Fibroblast of pulmonary artery (primary cell): ENCODE data around the gene TRIP4.
A peak's percentile ranks its signal among the peaks of the same experiment; 100 is the strongest.
"Not testable (repeated sequence)": the region's sequence is repeated elsewhere in the genome, so short reads cannot be mapped to it uniquely, and the experiment has no call there.

ENCODE experiments used
- DNase-seq: peaks from one replicate; pipeline ENCODE4 v3.0.0-alpha.2; 2010; ENCODE audit warnings: low read depth
- H3K4me3 ChIP-seq: replicated peaks from 2 replicates; pipeline ENCODE4 v1.5.1; 2011; ENCODE audit warnings: low read depth, mild to moderate bottlenecking, control low read depth, low read length, moderate library complexity
- CTCF ChIP-seq: IDR thresholded peaks from 2 replicates; pipeline ENCODE4 v1.5.1; 2011; ENCODE audit warnings: mild to moderate bottlenecking, control low read depth, low read length, inconsistent platforms; ENCODE audit errors: missing control alignments

Gene TRIP4

DNA sequence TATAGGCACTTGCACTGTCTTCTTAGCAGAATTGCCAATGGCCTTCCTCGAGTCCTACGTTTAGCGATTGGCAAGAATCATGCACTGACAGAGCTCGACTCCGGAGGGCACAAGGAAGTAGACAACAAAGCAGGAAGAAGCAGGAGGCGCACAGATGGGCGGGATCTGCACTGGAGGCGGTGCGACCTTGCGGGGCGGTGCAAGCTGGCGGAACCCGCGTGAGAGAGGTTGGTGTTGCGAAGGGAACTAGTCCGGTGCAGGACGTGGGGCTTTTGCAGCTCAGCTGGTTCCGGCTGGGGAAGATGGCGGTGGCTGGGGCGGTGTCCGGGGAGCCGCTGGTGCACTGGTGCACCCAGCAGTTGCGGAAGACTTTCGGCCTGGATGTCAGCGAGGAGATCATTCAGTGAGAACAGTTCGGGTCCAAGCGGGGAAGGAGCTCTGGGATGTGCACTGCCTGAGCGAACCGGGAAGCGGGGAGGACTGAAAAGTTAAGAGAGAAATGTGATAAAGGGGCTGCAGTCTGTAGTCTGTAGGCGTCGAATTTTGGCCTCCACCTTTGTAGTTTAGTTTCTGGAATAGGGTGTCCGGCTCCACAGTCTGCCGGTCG lies at the start of gene TRIP4:
Gene TRIP4, plus strand, starts transcription at position 275 of the 607 bp plus-strand sequence. Its CDS starts 28 bp downstream, at position 303.
- H3K4me3 ChIP-seq: peak within 1 kb of the TSS; percentile 99
- peak; percentile 98 for DNase-seq
- TF ChIP-seq CTCF: no peak

- TF ChIP-seq CTCF: no peak
- H3K4me3 ChIP-seq: no peak overlapping the region
- DNase-seq: no peak
Measured at GRCh38 chr15:64340355-64340754, 47.3 kb upstream of the TRIP4 start.

DNA sequence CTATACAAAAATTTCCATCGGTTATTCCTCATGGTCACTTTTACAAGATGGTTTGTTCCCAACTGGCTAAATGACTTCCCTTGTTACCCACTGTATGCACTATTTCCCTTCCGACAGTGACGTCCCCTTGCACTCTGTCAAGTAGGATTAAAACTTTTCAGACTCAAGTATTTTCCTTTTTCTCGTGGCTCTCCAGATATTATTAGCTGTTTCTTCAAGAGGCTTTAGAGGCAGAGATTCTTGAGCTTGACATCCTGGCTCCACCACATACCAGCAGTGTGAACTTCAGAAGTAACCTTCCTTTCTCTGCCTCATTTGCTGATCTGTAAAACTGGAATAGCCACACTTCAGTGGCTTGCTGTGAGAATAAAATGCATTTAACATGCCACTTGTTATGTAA lies 45.7 kb upstream of the TRIP4 start:
- no peak for TF ChIP-seq CTCF
- H3K4me3 ChIP-seq: no peak overlapping the region
- no peak for DNase-seq

- no peak for DNase-seq
- no peak overlapping the region for H3K4me3 ChIP-seq
- no peak for TF ChIP-seq CTCF
Measured at GRCh38 chr15:64343222-64343621, 44.4 kb upstream of the TRIP4 start.

- no peak overlapping the region for H3K4me3 ChIP-seq
- DNase-seq: peak; percentile 29
- no peak for TF ChIP-seq CTCF
Measured at GRCh38 chr15:64343841-64344240, 43.8 kb upstream of the TRIP4 start.

DNA sequence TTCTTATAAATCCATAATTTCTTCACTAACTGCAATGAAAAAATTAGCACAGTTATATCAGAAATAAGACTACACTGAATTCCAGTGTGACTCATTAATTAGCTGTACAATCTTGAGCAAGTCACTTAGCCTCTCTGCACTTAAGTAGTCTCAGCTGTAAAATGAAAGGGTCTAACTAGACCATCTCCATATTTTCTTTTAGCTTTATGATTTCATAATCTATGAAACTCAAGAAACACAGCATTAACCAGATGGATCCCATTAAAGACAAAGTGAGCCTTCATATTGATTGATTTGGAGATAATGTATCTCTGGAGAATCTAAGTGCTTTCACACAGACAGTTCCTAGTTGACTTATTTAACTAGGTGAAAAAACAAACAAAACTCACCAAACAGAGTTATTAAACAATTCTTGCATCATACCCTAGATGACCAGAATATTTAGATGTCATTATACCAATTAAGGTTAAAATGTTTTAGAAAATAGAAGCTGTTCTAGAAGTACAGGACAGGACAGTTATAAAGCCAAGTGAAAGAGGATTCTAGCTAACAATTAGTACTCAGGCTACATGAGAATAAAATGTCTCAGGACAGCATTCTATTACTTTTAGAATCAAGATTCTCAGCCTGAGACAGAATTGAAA lies 42.9 kb upstream of the TRIP4 start:
- no peak for TF ChIP-seq CTCF
- no peak for DNase-seq

DNA sequence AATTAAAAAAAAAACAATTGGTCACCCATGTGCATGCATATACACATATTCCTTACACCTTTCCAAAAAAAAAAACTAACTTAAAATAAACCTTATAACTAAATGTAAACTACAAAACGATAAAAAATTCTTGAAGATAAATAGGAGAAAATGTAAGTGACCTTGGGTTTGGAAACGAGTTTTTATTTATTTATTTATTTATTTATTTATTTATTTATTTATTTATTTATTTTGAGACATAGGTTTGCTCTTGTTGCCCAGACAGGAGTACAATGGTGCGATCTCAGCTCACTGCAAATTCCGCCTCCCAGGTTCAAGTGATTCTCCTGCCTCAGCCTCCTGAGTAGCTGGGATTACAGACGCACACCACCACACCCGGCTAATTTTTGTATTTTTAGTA lies 41.4 kb upstream of the TRIP4 start:
- H3K4me3 ChIP-seq, DNase-seq: not testable (repeated sequence)

More for the DNA sequence above, 42.9 kb upstream of the TRIP4 start:
- no peak overlapping the region for H3K4me3 ChIP-seq
